HL-60 (cell line): Measurements from ENCODE around the gene OSBPL7.

ENCODE experiments used
- POLR2AphosphoS5 ChIP-seq: IDR thresholded peaks from 2 replicates; pipeline ENCODE4 v1.6.1; 2012; ENCODE audit warnings: low read depth
- REST ChIP-seq: IDR thresholded peaks from 2 replicates; pipeline ENCODE4 v1.6.1; 2012; ENCODE audit warnings: low read depth; ENCODE audit not compliant: insufficient replicate concordance

DNA sequence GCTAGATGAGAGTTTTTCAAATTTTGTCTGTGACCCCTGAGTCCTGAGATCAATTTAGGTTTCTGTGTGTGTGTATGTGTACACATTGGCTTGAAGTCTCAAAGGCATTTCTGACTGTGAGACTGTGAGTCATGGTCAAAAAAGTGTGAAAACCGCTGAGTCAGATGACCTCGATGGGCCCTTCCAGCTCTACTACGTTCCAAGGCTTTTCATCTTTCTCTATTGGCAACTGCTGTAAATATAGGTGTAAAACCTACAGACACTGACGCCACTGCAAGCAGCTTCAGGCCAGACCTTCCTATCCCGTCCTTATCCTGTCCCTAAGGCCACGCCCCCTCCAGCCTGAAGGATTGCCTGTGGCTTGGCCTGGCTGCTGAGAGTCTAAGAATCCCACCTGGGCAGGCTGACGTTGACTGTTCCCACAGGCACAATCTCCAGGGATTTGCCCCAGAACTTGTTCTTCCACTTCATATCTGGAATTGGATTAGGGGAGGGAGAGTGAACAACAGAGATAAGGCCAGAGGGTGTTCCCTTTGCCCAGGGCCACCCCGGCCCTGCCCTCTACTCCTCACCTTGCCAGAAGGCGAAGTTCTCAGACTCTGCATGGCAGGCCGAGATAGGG lies 11.3 kb downstream of the OSBPL7 start:
- TF ChIP-seq POLR2AphosphoS5 (no peak), REST (no peak)
